Activated CD4-positive, alpha-beta T cell treated with anti-CD3 and anti-CD28 coated beads, Interleukin-2, amount 50 U/mL, for 16 hours (primary cell): ENCODE measurements around the gene PLAGL2.
"Not testable (repeated sequence)": the region's sequence is repeated elsewhere in the genome, so short reads cannot be mapped to it uniquely, and the experiment has no call there.

Source experiments
- DNase-seq: peaks from one replicate; pipeline ENCODE4 v3.0.0-alpha.2; 2020

Gene PLAGL2, protein sequence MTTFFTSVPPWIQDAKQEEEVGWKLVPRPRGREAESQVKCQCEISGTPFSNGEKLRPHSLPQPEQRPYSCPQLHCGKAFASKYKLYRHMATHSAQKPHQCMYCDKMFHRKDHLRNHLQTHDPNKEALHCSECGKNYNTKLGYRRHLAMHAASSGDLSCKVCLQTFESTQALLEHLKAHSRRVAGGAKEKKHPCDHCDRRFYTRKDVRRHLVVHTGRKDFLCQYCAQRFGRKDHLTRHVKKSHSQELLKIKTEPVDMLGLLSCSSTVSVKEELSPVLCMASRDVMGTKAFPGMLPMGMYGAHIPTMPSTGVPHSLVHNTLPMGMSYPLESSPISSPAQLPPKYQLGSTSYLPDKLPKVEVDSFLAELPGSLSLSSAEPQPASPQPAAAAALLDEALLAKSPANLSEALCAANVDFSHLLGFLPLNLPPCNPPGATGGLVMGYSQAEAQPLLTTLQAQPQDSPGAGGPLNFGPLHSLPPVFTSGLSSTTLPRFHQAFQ

DNA sequence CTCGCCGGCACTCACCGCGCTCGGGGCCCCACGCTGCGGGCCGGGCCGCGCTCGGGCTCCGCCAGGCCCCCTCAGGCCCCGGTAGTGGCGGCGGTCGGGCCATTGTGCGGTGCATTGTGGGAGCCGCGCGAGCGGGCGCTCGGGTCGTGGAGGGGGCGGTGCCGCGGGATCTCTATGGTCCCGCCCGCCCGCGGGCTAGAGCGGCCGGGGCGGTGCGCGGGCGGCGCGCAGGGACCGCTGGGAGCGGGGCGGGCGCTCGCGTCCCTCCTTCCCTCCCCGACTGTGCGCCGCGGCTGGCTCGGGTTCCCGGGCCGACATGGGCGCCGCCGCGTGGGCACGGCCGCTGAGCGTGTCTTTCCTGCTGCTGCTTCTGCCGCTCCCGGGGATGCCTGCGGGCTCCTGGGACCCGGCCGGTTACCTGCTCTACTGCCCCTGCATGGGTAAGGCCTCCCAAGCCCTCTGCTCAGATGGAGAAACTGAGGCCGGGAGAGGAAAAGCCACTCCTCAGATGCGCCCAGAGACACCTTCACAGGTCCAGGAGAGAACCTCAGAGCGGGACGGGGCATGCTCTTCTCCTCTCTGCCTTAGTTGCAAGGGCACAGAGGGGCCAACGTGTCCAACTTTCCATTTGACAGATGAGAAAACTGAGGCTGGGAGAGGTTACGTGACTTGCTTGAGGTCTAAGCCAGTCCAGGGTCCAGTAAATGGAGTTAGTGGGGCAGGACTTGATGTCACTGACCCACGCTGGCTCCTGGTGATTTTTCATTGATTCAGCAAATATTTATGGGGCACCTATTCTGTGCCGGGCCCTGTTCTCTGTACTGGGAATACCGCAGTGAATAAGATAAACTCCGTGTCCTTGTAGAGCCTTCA lies at the start of gene PLAGL2, which contains the start of gene POFUT1:
Gene PLAGL2, minus strand, starts transcription at position 118 of the 873 bp plus-strand sequence. CDS start 5,565 bp downstream, outside the sequence.
Gene POFUT1, plus strand, starts transcription at position 255 of the 873 bp plus-strand sequence. Its CDS starts 62 bp downstream, at position 317.
- DNase-seq = peak; percentile 90

DNA sequence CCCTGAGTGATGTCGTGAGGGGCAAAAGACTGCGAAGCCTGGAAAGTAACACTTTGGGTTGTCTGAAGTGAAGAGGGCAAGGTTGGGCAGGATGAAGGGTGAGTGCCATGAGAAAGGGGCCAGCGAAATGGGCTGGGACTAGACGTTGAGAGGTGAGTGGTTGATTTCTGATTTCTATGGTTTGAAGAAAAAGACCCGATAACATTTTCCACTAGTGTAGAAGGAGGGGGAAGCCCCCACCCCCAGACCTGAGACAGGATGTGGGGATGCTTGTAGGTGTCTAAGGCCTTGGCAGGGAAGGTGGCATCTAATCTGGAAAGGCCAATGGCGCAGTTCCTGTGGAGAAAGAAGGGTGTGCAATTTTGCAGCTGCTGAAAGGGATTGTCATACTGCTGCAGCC lies 44.6 kb upstream of the PLAGL2 start:
- DNase-seq = peak; percentile 66

DNA sequence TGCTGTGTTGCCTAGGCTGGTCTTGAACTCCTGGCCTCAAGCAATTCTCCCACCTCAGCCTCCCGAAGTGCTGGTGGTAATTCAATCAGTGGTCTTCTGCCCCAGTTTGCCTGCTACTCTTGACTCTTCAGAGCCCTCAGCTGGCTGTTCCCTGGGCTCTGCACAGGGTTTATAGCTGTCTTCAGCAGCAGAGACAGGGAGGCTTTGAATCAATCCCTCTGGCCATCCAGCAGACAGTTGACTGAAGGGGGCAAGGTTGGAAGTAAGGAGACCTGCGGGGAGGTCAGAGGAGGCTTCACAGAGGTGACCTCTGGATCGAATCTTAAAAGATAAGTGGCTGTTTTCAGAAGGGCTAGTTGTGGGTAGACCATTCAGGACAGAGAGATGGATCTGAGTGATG lies 43.9 kb upstream of the PLAGL2 start:
- no peak for DNase-seq

DNA sequence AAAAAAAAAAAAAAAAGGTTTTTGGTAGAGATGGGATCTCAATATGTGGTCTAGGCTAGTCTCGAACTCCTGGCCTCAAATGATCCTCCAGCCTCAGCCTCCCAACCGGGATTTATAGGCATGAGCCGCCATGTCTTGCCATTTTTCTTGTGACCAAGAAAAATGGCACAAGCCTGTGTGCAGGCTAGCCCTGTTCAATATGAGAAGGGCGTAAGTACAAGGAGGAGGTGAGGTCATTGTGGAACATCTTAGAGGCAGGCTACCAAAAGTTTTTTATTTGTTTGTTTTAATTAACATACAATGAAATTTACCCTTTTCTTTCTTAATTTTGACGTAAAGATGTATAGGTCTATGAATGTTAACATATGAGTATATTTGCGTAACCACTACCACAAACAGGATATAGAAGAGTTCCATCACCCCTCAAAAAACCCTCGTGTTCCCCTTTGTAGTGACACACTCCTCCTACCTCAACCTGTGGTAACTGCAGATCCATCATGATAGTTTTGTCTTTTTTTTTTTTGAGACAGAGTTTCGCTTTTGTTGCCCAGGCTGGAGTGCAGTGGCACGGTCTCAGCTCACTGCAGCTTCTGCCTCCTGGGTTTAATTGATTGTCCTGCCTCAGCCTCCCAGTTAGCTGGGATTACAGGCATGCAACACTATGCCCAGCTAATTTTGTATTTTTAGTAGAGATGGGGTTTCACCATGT lies 41.6 kb upstream of the PLAGL2 start:
- DNase-seq = peak; percentile 78

DNA sequence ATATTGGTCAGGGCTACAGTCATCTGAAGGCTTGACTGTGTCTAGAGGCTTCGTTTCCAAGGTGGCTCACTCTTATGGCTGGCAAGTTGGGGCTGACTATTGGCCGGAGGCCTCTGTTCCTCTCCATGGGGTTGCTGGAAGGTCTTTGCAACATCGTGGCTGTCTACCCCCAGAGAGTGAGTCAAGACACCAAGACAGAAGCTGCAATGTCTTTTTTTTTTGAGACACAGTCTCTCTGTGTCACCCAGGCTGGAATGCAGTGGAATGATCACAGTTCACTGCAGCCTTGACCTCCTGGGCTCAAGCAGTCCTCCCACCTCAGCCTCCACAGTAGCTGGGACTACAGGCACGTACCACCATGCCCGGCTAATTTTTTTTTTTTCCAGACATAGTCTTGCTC lies 40.5 kb upstream of the PLAGL2 start:
- DNase-seq = no peak

DNA sequence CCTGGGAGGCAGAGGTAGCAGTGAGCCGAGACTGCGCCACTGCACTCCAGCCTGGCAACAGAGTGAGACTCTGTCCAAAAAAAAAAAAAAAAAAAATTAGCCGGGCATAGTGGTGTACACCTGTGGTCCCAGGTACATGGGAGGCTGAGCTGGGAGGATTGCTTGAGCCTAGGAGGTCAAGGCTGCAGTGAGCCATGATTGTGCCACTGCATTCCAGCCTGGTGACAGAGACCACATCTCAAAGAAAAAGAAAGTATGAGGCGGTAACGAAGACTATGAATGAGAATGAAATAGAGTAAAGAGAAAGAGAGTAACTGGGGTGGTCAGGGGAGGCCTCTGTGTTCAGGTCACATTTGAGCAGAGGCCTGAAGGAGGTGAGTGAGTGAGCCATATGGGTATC lies 38.7 kb upstream of the PLAGL2 start:
- not testable (repeated sequence) for DNase-seq

DNA sequence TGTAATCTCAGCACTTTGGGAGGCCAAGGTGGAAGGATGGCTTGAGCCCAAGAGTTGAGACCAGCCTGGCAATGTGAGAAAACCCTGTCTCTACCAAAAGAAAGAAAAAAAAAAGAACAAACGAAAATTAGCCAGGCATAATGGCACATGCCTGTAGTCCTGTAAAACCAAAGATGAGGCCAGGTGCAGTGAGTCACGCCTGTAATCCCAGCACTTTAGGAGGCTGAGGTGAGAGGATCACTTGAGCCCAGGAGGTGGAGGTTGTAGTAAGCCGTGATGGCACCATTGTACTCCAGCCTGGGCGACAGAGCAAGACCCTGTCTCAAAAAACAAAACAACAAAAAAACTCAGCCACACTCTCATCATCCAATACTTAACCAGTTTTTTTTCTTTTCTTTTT lies 37.4 kb upstream of the PLAGL2 start:
- no peak for DNase-seq

DNA sequence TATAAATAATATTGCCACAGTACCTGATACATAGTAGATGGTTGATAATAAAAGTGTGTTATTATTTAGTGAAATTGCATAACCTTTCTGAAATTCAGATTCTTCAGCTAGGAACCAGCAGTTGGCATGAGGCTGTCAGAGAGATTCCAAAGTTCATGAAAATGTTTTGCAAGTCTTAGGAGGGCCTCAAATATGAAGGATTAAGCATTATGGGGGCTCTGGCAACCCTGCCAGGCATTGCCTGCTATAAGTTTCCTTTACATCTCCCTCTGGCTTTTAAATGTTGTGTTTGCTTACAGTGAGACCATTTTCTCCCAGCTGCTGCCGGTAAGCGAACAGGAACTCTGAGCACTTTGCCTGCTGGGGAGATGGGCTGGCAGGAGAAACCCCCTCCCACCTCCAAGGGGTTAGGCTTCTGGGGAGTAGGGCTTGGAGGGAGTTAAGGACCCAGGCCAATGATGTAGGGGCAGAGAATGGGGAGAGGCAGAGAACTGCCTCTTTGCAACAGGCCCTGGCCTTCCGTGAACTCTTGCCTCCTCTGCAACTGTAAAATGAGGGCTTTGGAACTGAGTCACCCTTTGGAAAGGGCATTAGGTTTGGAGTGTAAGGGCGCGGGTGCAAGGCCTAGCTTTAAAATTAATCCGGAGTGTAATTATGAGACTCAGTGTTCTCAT lies 36.7 kb upstream of the PLAGL2 start:
- DNase-seq = no peak

DNA sequence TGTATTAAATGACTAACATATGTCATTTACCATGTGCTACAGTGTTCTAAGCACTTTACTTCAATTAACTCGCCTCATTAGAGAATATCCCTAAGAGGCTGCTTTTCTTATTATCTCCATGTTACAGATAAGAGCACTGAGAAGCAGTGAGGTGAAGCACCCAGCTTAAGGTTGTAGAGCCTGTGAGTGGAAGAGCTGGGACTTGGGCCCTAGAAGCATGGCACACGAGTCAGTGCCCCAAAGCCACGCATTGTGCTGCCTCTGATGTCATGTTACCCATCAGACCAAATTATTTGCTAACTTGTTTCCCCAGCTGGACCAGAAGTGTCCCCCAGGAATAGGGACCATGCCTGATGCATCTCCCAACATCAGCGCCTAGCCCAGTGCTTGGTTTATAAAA lies 34.3 kb upstream of the PLAGL2 start:
- no peak for DNase-seq

DNA sequence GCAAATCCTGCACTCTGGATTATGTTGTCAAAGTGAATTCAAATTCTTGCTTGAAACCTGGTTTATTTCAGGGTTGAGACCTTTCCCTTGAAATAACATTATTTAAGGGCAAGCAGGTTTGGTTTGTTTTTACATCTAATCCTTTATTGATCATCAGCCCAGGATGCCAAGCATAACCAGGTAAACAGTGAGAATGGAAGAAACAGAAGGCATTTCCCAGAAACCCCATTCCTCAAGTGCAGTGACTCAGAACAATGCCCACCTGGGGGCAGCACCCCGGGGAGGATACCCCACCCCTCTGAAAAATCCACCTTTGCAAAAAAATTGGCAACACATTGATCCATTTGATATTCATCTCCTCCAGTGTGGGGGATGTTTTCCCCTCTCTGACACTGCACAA lies 32.7 kb upstream of the PLAGL2 start:
- no peak for DNase-seq

DNA sequence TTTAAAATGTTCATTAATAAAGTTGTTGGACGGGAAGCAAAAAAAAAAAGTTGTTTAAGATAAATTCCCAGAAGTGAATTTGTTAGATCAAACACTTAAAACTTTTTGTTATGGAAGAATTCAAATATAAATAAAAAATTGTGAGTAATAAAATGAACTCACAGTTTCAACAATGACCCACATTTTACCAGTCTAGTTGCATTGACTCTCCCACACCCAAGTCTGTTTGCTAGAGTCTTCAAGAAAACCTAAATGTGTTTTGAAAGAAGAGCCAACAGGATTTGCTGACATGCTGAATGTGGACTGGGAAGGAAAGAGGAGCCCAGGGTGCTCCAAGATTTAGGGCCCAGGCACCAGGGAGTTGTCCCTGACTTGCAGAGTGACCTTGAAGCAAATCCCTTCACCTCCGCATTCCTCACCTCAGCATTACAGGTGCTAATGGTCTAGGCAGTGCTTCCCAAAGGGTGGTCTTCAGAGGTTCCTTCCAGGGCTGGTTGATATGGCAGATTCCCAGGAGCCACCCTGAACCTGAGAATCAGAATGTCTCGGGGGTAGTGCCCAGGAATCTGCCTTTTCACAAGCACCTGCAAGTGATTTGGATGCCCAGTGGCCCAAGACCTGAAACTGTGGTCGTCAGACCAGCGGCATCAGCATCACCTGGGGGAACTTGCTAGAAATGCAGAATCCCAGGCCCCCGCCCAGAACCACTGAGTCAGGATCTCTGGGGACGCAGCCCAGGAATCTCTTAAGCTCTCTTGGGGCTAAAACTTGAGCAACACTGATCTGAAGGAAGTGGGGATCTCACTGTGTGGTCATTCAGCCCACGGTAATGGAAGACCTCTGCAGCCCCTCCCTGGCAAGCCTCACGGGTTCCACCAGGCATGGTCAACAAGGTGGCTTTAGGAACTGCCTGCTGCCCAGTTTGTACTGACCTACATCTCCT lies 31.2 kb upstream of the PLAGL2 start:
- no peak for DNase-seq

DNA sequence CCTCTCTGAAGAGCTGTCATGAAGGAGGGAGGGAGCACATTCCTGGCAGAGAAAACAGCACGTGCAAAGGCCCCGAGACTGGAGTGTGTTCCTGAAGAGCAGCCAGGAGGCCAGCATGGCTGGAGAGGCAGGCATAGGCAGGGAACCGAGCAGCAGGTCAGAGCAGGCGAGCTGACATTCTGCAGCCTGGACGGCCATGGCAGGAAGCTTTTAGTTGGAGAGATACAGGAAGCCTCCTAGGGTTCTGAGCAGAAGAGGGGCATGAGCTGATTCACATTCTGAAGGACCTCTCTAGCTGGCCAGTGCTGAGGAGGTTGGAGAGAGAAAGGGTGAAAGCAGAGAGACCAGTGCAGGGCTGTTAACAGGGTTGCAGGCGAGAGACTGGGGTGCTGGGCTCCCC lies 29.9 kb upstream of the PLAGL2 start:
- DNase-seq = no peak

DNA sequence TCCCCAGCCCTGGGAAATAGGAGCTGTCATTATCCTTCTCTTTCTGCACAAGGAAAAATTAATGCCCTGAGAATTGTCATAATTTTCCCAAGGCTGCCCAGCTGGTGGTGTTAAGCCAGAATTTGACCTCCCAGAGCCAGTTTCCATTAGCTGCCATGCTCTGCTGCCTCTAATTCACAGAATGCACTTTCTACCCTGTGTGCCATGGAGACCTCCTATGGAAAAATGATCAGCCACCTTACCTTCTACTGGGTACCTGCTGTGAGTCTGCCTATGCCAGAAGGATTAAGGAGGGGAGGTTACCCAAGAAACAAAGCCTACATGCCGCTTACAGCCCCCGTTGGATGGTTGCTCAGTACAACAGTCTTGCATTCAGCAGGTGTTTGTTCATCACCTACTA lies 29.3 kb upstream of the PLAGL2 start:
- DNase-seq = no peak

DNA sequence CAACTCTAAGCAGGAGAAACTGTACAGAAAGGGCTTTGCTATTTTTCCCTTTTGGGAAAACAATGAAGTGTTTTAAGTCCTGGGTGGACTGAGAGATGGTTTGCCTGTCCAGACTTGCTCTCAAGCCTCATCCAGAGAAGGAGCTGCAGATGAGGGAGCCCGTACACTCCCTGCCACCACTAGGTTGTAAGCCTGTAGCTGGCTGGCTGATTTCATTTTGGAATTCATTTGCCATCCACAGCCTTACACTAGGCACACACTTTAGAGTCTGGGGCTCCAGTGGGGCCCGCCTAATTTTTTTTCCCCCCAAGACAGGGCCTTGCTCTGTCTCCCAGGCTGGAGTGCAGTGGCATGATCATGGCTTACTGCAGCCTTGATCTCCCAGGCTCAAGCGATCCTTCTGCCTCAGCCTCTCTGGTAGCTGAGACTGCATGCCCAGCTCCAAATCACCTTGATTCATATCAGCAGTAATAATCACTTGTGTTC lies 28.5 kb upstream of the PLAGL2 start:
- DNase-seq = no peak

DNA sequence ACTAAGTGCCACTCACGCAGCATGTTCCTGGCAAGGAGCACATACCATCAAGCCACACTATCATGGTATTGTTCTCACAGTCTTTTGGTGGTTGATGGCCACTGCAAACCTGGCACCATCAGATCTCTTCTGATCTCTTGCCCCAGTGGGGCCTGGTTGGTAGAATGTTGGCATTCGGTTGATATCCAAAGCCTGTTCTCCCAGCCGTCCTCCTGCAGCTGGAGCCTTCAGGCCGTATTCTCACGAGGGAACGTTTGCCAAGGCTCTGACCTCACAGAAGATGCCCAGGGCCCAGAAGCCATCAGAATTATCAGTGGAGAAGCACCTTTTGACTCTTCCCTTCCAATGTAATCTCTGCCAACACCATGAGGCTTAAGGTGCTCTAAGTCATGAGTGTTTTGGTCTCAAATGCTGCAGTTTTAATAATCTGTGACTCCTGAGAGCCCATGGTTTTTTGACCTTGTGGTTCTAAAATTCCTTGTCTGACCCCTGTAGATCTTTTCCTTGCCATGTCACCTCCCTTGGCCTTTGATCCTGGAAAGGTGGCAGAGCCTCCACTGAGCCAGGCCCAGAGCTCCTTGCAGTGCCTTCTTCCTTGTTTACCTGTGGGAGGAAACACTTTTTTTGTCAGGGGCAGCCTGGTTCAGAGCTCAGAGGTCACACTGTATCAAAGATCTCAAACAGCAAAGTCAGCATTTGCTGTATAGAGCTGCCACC lies 27.9 kb upstream of the PLAGL2 start:
- DNase-seq = no peak

DNA sequence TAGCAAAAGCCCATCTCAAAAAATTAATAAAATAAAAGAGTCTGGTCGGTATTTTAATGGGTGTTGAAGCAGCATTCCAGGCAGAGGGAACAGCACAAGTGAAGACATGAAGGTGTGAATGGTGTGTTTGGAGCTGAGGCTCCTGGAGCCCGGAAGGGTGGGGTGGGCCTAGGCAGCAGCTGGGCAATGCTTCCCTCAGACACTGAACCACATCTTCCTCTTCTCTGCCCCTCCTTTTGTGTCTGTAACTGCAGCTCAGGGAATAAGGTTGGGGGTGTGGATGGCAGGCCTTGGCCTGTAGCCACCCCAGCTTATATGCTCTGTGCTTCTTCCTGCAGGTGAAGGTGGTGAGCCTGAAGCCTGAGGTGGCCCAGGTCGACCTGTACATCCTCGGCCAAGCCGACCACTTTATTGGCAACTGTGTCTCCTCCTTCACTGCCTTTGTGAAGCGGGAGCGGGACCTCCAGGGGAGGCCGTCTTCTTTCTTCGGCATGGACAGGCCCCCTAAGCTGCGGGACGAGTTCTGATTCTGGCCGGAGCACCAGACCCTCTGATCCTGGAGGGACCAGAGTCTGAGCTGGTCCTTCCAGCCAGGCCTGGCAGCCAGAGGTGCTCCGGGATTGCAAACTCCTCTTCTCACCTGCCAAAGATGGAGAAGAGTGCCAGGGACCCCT lies 26.7 kb upstream of the PLAGL2 start:
- no peak for DNase-seq

DNA sequence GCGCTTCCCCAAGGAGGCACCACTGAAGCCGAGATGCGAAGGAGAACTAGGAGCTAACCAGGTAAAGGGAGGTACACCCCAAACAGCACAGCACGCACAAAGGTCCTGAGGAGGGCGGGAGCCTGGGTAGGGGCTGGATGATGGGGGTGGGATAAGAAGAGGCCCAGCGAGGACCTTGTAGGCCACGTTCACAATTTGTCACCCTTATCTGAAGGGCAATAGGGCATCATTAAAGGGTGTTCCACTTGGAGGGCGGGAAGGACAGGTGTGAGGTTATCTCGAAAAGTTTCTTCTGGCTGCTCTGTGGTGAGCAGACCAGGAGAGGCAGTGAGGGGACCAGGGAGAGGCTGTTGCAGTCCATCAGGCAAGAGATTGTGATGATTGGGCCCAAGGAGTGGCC lies 25.7 kb upstream of the PLAGL2 start:
- DNase-seq = no peak

DNA sequence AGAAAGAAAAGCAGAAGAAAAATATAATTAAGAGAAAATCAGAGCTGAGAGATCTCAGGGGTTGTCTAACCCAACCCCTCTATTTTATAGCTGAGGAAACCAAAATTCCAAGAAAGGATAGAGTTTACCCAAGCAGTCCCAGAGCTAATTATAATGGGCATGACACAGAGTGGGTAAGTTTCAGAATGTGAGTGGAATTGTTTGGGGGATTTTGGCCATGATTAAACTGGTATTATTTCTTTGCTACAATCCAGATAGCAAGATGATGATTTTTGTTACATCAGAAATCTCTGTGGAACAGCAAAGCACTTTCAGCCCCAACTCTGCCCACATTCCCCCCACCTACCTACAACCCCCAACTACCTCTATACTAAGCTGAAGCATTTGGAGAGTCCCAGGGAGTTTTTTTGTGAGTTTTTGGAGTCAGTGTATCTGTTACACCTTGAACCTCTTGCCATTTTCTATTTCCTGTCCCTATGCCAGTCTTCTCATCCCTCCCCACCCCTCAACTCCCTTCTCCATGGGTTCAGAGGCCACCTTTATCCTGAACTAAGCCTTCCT lies 24.9 kb upstream of the PLAGL2 start:
- DNase-seq = no peak

DNA sequence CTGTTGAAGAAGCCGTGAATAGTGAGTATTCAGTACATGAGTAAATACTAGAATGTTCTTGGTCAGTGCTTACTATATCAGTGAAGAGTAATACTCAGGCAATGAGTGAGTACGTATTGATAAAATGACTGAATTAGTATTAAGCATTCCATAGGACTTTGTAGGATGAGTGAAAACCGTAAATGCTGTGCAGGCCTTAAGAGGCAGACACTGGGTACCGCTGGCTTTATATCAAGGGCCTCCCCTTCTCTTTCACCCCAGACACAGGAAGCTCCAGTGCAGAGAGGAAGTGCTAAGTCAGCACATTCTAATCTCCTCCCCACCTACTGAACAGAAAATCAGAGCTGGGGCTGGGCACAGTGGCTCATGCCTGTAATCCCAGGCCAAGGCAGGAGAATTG lies 24.3 kb upstream of the PLAGL2 start:
- peak; percentile 82 for DNase-seq

DNA sequence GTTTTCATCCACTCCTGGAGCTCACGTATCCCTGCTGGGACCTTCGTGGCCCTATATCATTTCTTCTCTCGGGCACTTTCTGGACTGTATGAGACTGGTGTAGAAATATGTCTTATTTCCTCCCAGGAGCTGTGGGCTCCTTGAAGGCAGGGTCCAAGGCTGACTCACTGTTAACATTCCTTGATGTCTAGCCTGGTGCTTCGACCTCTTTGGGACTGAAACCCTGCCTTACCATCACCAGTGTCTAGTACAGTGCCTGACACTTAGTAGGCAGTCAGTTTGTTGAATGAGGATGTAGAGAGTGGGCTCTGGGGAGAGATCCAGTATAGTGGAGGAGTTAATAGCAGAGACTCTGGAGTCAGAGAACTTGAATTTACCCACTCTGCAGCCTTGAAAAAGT lies 23.7 kb upstream of the PLAGL2 start:
- DNase-seq = no peak
